Type B pancreatic cell (in vitro differentiated cells): ENCODE measurements around the gene CTSF. TPM values are rescaled to one million over a fixed set of nuclear protein-coding genes. Genes with fewer than 3 reads are reported as not detected.

Experiments used
- DNase-seq: peaks from one replicate; pipeline ENCODE4 v3.0.0; 2021; ENCODE audit warnings: mixed read lengths; ENCODE audit not compliant: unreplicated experiment; ENCODE audit errors: extremely low spot score
- H3K27ac Mint-ChIP-seq: 2 replicates; pipeline ENCODE4 v1.8.0; 2021; ENCODE audit warnings: mild to moderate bottlenecking, mixed read lengths
- H3K27me3 Mint-ChIP-seq: 2 replicates; pipeline ENCODE4 v1.8.0; 2021; ENCODE audit warnings: mixed read lengths
- H3K36me3 Mint-ChIP-seq: 2 replicates; pipeline ENCODE4 v1.8.0; 2021; ENCODE audit warnings: mixed read lengths
- H3K4me1 Mint-ChIP-seq: one replicate; pipeline ENCODE4 v1.8.0; 2021; ENCODE audit warnings: mixed read lengths; ENCODE audit not compliant: unreplicated experiment
- H3K4me3 Mint-ChIP-seq: 2 replicates; pipeline ENCODE4 v1.8.0; 2021; ENCODE audit warnings: mild to moderate bottlenecking, mixed read lengths
- H3K9me3 Mint-ChIP-seq: 2 replicates; pipeline ENCODE4 v1.8.0; 2021; ENCODE audit warnings: mixed read lengths
- long read RNA-seq: library from polyadenylated mRNA; unstranded; transcript quantifications from one replicate; pipeline ENCODE4 v2.0.0, GENCODE V29; 2020
- total RNA-seq: library from RNA; stranded (reverse); gene quantifications from 2 replicates; pipeline ENCODE4 v1.2.1, GENCODE V29; 2021; ENCODE audit warnings: low replicate concordance
- TF ChIP-seq, protein P1 (sequence below): fragments of 200-600 bp; sonication (generic); conservative IDR thresholded peaks from 2 replicates; pipeline ENCODE4 v1.5.0; 2021; ENCODE audit warnings: antibody characterized with exemption, mild to moderate bottlenecking

The CTSF gene
- total RNA-seq: 10.1 TPM in 1 of 2 replicates, not detected in the other
- long read RNA-seq, partial matches to known transcripts: 3 of 3 reads
- long read RNA-seq, other reads (novel, unspliced or antisense): 0 of 3 reads

GRCh38 chr11:66568124-66568916 is at the start of gene CTSF:
CTSF (minus strand) TSS chr11:66568606; CDS start chr11:66568486, 120 bp downstream.
- no peak within 1 kb of the TSS for H3K4me3 Mint-ChIP-seq
- H3K4me1 Mint-ChIP-seq: no peaks in the 10 kb centered on the region
- no peak for DNase-seq
- H3K27ac Mint-ChIP-seq: no peak within 1 kb of the TSS
- H3K9me3 Mint-ChIP-seq: no peaks in the 10 kb centered on the region
- TF ChIP-seq, protein P1, sequence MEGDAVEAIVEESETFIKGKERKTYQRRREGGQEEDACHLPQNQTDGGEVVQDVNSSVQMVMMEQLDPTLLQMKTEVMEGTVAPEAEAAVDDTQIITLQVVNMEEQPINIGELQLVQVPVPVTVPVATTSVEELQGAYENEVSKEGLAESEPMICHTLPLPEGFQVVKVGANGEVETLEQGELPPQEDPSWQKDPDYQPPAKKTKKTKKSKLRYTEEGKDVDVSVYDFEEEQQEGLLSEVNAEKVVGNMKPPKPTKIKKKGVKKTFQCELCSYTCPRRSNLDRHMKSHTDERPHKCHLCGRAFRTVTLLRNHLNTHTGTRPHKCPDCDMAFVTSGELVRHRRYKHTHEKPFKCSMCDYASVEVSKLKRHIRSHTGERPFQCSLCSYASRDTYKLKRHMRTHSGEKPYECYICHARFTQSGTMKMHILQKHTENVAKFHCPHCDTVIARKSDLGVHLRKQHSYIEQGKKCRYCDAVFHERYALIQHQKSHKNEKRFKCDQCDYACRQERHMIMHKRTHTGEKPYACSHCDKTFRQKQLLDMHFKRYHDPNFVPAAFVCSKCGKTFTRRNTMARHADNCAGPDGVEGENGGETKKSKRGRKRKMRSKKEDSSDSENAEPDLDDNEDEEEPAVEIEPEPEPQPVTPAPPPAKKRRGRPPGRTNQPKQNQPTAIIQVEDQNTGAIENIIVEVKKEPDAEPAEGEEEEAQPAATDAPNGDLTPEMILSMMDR: no peak
- H3K36me3 Mint-ChIP-seq: no peaks in the 10 kb centered on the region
- H3K27me3 Mint-ChIP-seq: no peaks in the 10 kb centered on the region

DNA sequence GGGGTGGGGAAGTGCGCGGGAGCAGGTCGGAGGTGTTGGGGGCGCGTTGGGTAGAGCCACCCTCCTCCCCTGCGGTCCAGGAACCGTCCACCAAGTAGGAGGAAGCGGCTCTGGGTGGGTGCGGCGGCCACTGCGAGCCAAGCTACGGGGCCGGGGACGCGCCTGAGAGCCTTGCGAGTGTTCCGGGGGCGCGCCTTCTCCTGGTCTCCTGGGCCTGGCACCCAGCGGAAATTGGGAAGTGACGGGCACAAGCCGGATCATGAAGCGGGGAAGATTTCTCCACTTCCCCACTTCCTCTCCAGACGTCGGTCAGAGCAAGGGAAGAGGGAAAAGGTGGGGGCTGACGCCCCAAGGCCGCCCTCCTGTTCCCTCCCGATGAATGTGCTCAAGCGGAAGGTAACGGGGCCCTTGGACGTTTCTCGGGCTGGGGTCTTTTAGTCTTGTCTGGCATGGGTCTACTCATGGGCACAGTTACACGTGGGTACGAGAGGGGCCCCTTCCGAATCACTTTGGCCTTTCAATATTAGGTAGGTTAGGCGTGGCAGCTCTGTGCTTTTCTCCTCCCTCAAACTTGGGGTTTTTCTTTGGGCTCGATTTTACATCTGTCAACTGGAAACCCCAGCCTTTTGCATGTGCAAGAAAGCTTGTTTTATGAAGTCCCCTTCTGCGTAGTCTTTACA is 48.9 kb upstream of the CTSF start:
- DNase-seq: no peak
- Mint-ChIP-seq H3K9me3 (no peaks in the 10 kb centered on the region), H3K4me3 (peak overlapping the region; percentile 98), H3K36me3 (peaks cover 29% of the 10 kb centered on the region), H3K27me3 (no peaks in the 10 kb centered on the region), H3K4me1 (peaks cover 29% of the 10 kb centered on the region), H3K27ac (peak overlapping the region; percentile 99)
- TF ChIP-seq, protein P1: no peak

DNA sequence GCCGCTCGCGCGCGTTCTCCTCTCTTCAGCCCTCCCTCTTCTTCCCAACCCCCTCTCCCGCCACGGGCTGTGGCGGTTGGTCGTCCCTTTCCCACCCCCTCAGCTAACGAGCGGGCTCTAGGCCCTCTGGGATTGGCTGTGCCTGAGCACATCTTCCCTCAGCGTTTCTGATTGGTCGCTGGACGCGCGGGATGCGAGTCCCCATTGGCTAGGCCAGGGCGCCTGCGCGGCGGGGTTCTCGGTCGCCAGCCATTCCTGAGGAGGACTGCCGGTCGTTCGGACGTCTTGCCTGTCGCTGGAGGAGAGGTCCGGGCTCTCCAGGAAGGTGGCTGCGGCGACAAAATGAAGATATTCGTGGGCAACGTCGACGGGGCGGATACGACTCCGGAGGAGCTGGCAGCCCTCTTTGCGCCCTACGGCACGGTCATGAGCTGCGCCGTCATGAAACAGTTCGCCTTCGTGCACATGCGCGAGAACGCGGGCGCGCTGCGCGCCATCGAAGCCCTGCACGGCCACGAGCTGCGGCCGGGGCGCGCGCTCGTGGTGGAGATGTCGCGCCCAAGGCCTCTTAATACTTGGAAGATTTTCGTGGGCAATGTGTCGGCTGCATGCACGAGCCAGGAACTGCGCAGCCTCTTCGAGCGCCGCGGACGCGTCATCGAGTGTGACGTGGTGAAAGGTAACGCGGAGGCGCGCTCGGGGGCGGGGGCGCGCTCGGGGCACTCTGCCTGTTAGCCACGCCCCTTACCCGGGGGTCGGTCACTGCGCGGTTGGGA is 48.2 kb upstream of the CTSF start, which contains the start of gene RBM14:
Gene RBM14 (plus strand): TSS at position 252 of the 776 bp plus-strand sequence. CDS start 91 bp downstream, at position 343.
- H3K27ac Mint-ChIP-seq: peak within 1 kb of the TSS; percentile 99
- H3K4me1 Mint-ChIP-seq: peaks cover 29% of the 10 kb centered on the region
- H3K4me3 Mint-ChIP-seq: peak within 1 kb of the TSS; percentile 98
- no peaks in the 10 kb centered on the region for H3K9me3 Mint-ChIP-seq
- H3K36me3 Mint-ChIP-seq: peaks cover 29% of the 10 kb centered on the region
- no peaks in the 10 kb centered on the region for H3K27me3 Mint-ChIP-seq
- peak; percentile 99 for DNase-seq
- TF ChIP-seq, protein P1: no peak

DNA sequence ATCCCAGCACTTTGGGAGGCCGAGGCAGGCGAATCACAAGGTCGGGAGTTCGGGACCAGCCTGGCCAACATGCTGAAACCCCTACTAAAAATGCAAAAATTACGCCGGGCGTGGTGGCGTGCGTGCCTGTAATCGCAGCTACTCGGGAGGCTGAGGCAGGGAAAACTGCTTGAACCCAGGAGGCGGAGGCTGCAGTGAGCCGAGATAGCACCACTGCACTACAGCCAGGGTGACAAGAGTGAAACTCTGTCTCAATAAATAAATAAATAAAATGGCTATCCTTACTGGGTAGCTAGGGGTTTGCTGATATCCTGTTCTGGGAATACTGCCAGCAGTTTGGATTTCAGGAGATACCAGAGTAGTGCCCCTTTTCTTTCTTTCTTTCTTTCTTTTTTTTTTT is 45.7 kb upstream of the CTSF start:
- TF ChIP-seq, protein P1: no peak
- no peaks in the 10 kb centered on the region for H3K27me3 Mint-ChIP-seq
- H3K27ac Mint-ChIP-seq: no peak overlapping the region
- no peaks in the 10 kb centered on the region for H3K9me3 Mint-ChIP-seq
- DNase-seq: no peak
- peaks cover 26% of the 10 kb centered on the region for H3K4me1 Mint-ChIP-seq
- peaks cover 19% of the 10 kb centered on the region for H3K36me3 Mint-ChIP-seq
- H3K4me3 Mint-ChIP-seq: no peak overlapping the region

DNA sequence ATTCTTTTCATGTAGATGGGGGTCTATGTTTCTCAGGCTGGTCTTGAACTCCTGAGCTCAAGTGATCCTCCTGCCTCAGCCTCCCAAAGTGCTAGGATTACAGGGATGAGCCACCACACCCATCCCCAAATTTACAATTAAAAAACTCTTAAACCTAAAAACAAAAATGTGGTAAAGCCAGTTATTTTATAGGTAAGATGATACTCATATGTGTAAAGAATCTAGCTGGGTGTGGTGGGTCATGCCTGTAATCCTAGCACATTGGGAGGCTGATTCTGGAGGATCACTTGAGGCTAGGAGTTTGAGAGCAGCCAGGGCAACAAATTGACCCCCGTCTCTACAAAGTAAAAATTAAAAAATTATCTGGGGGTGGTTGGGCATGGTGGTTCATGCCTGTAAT is 44.1 kb upstream of the CTSF start:
- H3K4me3 Mint-ChIP-seq: no peak overlapping the region
- peaks cover 3% of the 10 kb centered on the region for H3K36me3 Mint-ChIP-seq
- no peak for DNase-seq
- no peak overlapping the region for H3K27ac Mint-ChIP-seq
- H3K4me1 Mint-ChIP-seq: peaks cover 13% of the 10 kb centered on the region
- TF ChIP-seq, protein P1: no peak
- no peaks in the 10 kb centered on the region for H3K9me3 Mint-ChIP-seq
- H3K27me3 Mint-ChIP-seq: no peaks in the 10 kb centered on the region
